PC-3 (cell line): ENCODE measurements around the gene WDR75.

ENCODE experiments used
- EZH2 ChIP-seq: fragments of 300-600 bp; sonication (generic); IDR thresholded peaks from one replicate; pipeline ENCODE4 v1.6.1; 2017; ENCODE audit warnings: antibody characterized with exemption, mild to moderate bottlenecking, low read length; ENCODE audit not compliant: unreplicated experiment
- TF ChIP-seq, protein P1 (sequence below): fragments of 300-600 bp; sonication (generic); conservative IDR thresholded peaks from 2 replicates; pipeline ENCODE4 v1.5.1; 2017; ENCODE audit warnings: antibody characterized with exemption, low read depth, mild to moderate bottlenecking, low read length

DNA sequence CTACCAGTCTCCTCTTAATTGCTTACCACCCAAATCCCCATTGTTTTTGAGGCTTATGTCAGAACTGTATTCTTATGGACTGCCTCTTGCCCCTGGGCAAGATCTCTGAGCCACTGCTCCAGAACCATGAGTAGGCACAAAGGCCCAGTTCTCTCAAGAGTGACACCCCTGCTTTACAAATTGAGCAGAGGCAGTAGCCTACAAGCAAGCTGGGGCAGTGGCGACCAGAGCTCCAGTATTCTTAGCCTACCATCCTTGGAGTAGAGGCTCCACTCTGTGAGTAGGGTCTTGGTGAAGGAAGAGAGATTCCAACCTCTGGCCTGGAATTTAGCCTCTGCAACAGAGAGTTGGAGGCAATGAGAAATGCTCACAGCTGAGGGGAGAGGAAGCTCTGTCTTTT, 36.5 kb downstream of the WDR75 start:
- TF ChIP-seq, protein P1, sequence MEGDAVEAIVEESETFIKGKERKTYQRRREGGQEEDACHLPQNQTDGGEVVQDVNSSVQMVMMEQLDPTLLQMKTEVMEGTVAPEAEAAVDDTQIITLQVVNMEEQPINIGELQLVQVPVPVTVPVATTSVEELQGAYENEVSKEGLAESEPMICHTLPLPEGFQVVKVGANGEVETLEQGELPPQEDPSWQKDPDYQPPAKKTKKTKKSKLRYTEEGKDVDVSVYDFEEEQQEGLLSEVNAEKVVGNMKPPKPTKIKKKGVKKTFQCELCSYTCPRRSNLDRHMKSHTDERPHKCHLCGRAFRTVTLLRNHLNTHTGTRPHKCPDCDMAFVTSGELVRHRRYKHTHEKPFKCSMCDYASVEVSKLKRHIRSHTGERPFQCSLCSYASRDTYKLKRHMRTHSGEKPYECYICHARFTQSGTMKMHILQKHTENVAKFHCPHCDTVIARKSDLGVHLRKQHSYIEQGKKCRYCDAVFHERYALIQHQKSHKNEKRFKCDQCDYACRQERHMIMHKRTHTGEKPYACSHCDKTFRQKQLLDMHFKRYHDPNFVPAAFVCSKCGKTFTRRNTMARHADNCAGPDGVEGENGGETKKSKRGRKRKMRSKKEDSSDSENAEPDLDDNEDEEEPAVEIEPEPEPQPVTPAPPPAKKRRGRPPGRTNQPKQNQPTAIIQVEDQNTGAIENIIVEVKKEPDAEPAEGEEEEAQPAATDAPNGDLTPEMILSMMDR, result no peak
- no peak for TF ChIP-seq EZH2
